HG02885 (cell line): ENCODE measurements around the gene NDUFB10.
A peak's percentile ranks its signal among the peaks of the same experiment; 100 is the strongest.
"Not testable (repeated sequence)": the region's sequence is repeated elsewhere in the genome, so short reads cannot be mapped to it uniquely, and the experiment has no call there.

Experiments used
- ATAC-seq: cut with Tn5 transposase; IDR thresholded peaks from one replicate; pipeline ENCODE4 v1.9.1; 2021; ENCODE audit warnings: mild to moderate bottlenecking; ENCODE audit not compliant: unreplicated experiment, poor library complexity

Gene NDUFB10

DNA sequence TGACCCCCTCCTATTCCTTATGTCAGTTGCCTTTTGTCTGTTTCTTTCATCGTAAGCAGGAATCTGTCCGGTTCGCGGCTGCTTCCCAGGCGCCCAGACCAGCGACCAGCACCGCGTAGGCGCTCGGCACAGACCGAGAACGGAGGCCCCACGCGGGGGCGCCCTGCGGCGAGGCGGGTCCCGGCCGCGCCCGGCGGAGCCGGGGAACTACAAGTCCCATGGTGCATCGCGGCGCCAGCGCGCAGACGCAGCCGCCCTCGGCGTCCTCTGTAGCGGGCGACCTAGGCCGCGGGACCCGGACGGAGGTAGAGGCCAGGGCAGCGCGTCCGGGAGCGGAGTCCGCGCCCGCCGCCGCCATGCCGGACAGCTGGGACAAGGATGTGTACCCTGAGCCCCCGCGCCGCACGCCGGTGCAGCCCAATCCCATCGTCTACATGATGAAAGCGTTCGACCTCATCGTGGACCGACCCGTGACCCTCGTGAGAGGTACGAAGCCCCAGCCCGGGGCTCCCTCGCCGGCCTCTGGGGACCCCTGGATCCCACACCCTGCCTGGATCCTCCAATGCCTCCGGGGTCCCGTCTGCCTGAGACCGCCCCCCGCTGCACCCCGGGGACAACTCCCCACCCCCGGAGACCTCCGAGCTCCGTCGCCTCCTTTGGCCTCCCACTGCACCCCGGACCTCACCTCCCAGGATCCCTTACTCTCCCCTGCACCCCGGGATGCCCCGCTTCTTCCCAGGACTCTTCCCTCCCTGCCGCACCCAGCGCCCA, at the start of gene NDUFB10:
Gene NDUFB10, plus strand, starts transcription at position 270 of the 771 bp plus-strand sequence. Its CDS starts 87 bp downstream, at position 357.
- ATAC-seq = peak; percentile 76

DNA sequence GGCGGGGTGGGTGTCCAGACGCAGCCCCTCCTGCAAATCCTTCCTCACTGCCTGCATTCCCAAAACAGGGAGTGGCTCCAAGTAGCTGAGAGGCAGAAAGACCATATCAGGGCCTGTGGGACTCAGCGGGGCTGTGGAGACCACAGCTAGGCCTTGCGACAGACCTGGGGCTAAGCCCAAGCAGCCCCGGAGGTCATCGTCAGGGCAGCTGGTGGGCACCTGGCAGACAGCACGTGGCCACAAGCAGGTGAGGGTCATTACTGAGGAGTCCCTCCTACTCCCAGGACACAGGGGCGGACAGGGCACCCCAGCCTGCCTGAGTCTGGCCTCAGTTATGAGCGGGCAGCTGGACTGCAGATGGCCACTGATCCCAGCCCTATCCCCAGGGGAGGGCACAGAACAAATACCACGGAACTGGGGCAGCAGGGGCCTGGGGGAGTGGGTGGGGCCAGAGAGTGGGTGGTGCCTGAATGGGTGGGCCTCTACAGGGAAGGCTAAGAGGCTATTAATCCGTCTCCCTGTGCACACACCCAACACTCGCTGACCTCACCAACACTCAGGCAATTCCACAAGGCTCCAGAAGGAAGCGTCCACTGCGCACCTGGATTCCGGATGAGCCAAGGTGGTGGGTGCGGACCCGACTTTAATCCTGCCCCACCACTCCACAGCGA, 49.6 kb upstream of the NDUFB10 start:
- no peak for ATAC-seq

DNA sequence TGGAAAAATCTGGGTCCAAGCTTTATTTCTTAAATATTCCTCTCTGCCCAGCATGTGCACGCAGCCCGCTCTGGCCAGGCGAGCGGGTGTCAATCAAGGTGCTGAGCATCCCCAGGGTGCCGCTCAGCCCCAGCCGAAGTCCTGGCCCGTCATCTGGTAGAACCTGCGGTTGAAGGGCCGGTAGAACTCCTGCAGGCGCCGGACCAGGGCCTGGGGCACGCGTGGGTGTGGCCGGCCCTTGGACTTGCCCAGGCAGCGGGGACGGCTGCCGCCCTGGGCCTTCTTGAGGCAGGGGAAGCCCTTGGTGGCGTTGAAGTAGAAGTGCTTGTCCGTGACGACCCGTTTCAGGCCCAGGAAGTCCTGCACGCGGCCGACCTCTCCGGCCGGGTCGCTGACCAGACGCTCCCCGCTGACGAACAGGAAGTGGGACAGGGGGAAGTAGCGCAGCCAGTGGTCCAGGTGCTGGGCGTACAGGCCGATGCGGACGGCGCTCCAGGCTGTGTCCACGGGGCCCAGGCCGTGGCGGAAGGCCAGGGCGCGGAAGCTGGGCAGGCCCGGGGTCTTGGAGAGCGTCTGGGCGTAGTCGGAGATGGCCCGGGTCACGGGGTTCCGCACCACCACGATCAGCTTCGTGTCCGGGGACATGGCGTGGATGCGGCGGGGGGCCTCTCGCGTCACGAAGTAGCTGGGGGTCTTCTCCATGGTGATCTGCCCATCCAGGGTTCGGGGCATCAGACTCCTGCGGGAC, 47.7 kb upstream of the NDUFB10 start:
- no peak for ATAC-seq

DNA sequence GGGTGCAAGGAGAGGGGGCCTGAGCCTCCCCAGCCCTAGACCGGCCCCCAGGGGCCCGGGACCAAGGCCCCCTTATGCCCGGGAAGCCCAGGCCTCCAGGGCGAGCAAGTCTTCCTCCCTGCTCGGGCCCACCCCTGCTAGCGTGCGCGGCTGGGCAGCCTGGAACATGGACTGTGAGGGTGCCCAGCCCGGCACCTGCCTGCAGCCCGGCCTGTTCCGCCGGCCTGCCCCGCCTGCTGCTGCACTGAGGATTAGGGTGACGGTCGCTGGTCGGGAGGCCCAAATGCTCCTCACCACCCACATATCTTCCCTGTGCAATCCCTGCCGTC, 47.2 kb upstream of the NDUFB10 start:
- ATAC-seq = no peak

DNA sequence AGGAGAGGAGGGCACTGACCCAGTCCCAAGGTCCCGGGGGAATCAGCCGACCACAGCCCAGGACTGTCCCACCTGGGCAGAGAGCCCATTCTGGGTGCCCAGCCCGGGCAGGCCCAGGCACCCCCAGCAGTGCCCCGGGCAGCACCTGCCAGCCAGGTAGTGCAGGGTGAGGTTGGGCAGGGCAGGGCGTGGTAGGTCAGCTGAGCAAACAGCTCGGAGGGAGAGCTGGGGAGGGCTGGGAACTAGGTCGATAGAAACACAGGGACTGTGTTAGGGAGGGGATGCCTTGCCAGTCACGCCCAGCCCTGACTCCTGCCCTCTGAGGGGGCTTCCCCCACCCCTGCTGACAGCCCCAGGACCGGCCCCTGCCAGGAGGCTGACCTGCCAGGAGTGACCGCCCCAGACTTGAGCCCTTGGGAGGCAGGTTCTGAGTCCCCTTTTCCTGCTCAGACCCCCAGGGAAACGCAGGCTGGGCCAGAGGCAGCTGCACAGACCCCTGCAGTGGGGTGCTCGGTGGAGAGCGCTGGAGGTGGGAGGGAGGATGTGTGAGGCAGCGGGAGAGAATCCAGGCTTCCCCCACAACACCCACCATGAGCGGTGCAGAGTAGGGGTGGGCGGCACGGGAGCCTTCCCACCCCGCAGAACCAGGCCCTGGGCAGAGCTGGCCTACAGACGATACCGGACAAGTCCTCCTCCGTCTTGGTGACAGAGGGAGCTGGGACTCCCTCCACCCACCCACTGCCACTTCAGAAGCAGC, 45.8 kb upstream of the NDUFB10 start:
- ATAC-seq = no peak

DNA sequence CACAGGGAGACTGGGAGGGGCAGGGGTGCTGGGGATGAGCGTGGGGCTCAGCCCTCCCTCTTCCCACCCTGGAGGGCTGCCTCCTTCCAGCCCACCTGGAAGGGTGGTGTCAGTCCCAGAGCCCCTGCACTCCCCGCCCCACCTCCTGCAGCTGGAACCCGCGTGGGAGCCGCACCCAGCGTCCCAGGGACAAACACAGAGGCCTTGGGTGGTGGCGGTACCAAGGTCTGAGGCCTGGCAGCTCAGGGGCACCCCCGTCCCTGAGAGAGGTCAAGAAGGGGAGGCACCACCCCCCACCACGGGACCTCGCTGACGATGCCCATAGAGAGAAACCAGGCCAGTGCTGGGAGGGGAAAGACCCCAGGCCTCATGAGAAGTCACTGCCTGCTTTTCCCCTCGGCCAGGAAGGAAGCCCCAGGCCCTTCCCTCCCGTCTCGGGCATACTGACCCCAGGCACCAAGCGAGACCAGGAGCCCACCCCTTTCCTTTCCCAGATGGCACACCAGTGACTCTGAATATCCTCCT, 45.2 kb upstream of the NDUFB10 start:
- ATAC-seq = no peak

DNA sequence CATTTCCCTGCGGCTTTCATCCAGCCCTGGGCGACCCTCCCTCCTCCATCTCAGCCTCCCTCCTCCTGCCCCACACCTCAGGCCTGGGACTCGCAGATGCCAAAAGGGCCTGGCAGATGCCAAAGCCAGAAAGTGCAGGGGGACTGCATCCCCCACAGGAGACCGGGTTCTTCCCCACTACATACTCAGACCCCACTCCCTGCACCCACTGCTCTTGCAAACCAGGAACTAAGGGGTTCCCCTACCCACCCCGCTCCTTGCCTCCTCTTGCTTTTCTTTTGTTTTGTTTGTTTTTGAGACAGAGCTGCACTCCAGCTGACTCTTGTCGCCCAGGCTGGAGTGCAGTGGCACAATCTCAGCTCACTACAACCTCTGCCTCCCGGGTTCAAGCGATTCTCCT, 44.4 kb upstream of the NDUFB10 start:
- ATAC-seq = no peak

DNA sequence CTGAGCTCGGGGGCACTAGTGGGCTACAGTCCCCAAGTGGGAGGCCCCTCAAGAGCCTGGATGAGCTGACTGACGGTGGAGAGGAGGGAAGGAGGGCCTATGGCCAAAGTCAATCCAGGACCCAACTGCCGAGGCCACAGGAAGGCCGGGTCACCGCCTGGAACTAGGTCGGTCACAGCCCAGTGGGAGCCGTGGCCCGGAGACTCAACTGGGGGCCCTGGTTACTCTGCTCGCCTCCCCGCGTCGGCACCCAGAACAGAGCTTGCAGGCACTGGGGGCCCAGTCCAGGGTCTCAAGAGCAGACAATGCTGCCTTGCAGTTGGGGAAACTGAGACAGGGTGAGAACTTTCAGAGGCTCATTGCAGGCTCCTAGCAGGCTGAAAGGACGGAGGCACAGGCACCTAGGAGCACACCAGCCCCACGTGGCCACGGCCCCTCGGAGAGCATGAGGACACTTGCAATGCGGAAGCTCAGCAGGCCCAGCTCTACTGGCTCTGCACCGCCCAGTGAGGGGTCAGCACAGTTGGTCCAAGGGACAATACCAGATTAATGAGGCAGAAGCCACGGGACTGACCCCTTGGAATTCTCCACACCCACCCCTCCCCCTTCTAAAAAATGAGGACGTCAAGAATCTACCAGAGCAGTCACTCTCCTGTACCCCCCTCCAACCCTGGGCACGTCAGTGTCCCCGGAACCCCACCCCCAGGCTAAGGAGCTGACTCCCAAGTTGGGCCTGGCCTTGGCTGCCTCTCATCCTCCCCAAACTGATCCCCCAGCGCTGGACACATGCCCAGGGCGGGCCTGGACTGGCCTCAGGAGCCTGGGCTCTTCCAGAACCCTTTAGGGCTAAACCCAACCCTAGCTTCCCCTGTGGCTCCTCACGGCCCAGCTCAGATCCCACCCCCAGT, 43.4 kb upstream of the NDUFB10 start:
- ATAC-seq = no peak

DNA sequence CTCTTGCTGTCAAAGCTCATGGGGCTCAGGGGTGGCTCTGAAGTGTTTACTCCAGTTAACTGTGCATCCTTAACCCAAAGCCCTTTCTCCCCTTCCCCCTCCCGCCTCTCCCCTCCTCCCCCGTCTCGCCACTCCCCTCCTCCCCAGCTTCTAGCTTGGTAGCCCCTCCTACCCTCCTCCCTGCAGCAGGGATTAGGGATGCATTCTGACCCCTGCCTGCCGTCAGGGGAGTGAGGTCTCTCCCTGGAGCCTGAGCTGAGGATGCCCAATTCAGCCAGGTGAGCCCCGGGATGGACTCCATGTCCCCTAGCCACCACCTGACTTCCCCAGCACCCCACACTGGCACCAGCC, 42.7 kb upstream of the NDUFB10 start:
- no peak for ATAC-seq

DNA sequence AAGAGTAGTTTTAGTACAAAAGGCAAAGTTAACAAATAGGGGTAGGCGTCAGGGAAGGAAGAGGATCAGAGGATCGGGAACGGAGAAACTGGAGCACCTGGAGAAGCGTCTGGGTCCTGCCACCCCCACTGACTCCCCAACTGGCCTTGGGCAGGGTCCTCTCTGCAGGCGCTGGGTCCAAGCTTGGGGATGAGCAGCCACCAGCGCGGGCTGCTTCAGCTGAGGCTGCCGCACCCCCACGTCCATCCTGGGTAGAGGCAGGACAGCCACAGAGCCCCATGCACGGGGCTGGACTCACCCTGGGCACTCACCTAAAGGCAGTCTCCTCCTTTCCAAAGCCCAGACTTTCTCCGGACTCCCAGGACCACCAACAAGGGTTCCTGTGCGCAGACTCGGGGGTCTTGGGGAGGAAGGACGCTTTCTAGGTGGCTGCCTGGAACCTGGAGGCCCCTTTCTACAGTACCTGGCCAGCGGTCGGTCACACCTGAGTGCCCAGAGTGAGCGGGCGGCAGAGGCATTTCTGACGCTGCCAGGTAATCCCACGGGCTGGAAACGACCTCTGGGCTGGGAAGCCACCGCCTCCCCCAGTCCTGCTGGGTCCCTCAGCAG, 42.2 kb upstream of the NDUFB10 start:
- no peak for ATAC-seq

DNA sequence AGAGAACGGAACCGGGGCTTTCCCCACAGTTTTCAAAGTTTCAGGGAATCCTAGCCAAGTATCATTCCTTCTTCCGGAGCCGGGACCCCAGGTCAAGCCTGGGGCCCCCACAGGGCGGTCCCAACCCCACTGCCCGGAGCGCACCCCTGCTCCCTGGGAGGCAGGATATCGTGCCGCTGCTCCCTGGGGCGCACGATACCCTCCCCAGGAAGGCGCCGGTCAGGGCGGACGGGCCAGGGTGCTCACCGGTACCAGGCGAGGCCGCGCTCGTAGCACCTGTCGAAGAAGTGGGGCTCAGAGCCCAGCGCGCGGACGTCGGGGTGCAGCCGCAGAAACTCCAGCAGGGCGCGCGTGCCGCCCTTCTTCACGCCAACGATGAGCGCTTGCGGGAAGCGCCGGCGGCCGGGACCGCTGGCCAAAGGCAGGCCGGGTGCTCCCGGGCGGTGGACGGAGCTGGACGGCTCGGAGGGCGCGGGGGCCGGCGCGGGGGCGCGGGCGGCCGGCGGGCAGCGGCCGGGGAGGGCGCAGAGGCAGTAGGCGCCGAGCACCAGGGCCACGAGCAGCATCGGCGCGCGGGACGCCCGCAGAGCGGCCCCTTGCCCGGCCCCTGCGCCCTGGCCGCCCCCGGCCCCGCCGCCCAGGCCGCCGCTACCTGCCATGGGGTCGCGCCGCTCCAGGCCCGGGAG, 41.5 kb upstream of the NDUFB10 start:
- ATAC-seq = no peak

DNA sequence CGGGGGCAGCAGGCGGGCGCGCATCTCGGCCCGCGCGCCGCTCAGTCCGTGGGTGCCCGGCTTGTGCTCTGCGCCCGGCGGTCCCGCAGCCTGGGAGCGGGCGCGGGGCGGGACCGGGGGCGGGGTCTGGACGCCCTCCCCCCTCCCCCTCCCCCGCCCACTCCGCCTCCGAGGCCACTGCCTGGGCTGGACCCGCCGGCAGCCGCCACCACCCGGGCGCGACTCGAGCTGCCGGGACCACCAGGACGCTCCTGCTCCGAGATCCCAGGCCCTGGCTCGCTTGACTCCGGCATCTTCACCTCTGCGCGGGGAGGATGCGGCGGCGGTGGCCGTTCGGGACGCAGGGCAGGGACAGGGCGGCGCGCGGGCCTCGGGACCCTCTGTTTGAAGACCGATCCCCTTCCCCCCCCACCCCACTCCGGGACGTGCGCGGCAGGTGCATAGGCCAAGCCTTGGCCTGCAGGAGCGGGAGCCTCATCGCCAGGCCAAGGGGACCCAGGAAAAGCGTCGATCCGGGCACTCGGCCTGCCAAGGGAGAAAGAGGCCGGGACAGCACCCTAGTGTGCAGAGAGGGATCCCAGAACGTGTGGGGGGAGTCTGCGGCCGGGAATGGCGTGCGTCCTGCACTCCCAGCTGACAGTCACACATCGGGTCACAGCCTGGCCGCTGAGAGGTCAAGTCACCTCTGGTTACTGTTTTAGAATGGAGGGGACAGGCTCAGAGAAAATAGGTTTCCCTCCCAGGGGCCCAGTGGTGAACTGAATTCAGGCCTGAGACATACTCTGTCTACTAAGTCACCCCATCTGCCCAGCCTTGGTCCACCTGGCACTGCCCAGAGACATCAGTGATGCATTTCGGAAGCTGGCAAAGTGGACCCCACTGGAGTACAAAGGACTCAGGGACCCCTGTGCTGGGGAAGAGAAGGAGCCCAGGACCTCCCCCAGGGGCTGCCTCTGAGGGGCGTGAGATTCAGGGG, 40.7 kb upstream of the NDUFB10 start, which contains the start of gene HS3ST6:
Gene HS3ST6, minus strand, starts transcription at position 65 of the 976 bp plus-strand sequence. CDS start 92 bp downstream, outside the sequence.
- no peak for ATAC-seq

DNA sequence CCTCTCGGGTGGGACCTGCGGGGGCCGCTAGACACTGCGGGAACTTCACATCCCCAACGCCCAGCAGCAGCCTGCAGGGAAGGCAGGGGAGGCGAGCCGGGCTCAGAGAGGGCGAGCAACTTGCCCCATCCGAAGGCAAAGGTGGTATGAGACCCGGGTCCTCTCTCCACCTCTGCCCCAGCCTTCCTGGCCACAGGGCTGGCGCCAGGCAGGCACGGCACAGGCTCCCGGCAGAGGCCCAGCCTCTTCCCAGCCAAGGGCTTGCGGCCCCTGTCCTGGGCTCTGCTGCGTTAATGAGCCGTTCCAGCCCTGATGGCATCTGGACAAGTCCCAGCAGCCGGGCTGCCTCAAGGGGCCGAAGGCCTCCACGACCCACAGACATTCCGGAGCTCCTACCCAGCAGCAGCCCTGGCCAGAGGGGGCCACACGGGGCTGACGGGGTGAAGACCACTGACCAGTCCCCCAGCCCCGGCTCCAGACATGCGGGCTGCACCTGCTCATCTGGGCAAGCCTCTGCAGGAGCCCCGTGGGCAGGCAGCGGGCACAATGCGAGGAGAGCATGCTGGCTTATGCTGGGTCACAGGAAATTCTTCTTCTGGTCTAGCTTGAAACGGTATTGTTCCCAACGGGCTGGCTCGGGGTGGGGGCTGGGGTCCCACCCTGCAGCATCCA, 39.9 kb upstream of the NDUFB10 start:
- no peak for ATAC-seq

DNA sequence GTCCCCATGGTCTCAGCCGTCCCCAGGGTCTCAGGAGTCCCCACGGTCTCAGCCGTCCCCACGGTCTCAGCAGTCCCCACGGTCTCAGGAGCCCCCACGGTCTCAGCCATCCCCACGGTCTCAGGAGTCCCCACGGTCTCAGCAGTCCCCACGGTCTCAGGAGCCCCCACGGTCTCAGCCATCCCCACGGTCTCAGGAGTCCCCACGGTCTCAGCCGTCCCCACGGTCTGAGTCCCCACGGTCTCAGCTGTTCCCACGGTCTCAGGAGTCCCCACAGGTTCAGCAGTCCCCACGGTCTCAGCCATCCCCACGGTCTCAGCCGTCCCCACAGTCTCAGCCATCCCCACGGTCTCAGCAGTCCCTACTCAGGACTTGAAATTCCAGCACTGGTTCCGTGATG, 39.2 kb upstream of the NDUFB10 start:
- ATAC-seq = not testable (repeated sequence)

DNA sequence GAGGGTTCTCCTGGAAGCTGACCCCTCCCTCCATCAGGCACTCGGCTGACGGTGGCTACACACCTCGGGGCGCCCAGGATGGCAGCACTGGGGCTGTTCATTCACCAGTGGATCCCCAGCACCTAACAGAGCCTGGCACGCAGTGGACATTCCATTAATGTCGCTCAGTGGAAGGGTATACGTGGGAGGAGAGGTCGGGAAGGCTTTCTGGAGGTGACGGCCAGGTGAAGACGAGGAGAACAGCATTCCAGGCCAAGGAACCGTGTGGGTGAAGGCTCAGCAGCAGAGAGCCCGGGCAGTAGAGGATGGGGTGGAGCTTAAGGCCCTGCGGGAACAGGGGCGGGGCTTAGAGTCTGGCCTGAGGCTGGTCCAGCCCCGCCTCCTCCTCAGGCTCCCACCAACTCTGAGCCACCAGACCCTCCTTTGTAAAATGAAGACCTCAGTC, 38.6 kb upstream of the NDUFB10 start:
- no peak for ATAC-seq

DNA sequence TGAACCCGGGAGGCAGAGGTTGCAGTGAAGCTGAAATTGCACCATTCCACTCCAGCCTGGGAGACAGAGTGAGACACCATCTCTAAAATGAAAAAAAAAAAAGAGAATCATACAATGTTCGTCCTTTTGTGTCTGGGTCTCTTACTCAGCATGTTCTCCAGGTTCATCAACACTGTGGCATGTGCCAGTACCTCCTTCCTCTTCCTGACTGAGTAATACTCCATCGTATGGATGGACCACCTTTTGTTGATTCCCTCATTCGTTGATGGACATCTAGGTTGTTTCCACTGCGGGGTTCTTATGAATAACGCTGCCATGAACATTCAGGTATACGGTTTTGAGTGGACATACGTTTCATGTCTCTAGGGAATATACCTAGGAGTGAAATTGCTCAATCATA, 37.0 kb upstream of the NDUFB10 start:
- ATAC-seq = no peak
